ENCODE results near the gene CBLN4.

- no peak for TF ChIP-seq CTCF (conservative IDR thresholded peaks at IDR 0.05; ENCODE audit: low read length)
- TF ChIP-seq EZH2phosphoT487 (IDR thresholded peaks at IDR 0.05; ENCODE audit: borderline replicate concordance, low read depth, low read length), result no peak
These were observed 57.6 kb downstream of the CBLN4 start for GRCh38 chr20:55947701-55948100.

Measured in OCI-LY7 (cell line).